ENCODE measurements around the gene AXIN1. TPM values are rescaled to one million over a fixed set of nuclear protein-coding genes. Genes with fewer than 3 reads are reported as not detected.

AXIN1 gene
- total RNA-seq, 2 donors from 2014 or later: 31.2 to 35.2 TPM

DNA sequence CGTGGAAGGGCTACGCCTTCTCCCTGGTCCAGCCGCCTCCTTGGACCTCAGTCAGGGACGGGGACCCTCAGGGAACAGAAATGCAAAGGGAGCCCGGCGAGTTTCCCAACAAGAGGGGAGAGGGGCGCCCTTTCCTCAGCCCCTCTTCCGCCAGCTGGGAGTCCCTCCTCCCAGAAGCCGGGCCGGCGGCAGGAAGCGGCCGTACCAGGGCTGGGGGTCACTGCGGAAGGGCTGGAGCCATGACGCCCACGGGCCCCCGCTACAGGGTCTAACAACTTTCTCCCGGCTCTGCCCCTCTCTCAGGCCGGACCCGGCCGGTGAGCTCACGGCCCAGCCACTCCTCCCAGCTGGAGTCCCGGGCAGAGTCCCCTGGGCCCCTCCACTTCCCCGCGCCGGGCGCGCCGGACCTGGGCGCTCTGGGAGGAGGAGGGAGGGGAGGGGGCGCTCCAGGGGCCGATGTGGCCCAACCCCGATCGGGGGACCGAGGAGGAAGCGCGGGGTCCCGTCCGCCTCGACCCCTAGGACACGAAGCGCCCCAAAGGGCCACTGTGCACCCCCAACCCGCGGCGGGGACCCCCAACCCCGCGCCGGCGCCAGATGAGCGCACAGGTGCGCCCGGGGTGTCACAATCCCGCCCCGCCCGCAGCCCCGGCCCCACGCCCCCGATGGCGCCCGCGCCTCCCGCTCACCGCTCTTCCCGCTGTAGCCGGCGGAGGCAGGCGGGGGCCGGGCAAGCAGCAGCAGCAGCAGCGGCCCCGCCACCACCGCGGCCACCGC lies 28.7 kb upstream of the AXIN1 start:
- H3K27me3 ChIP-seq (replicated peaks; ENCODE audit: insufficient read depth): no peaks in the 10 kb centered on the region
- H3K4me1 ChIP-seq (replicated peaks): peaks cover 14% of the 10 kb centered on the region
- H3K4me3 ChIP-seq: peak overlapping the region; percentile 72 to 92
- H3K9me3 ChIP-seq: no peaks in the 10 kb centered on the region
- no peak for DNase-seq (ENCODE audit: low spot score)
- no peaks in the 10 kb centered on the region for H3K36me3 ChIP-seq
- intact Hi-C loops (cut with DNase I): no loop called here
- TF ChIP-seq POLR2A (IDR thresholded peaks at IDR 0.05): no peak
- no peak for TF ChIP-seq POLR2AphosphoS5 (IDR thresholded peaks at IDR 0.05)
- TF ChIP-seq, protein P1, sequence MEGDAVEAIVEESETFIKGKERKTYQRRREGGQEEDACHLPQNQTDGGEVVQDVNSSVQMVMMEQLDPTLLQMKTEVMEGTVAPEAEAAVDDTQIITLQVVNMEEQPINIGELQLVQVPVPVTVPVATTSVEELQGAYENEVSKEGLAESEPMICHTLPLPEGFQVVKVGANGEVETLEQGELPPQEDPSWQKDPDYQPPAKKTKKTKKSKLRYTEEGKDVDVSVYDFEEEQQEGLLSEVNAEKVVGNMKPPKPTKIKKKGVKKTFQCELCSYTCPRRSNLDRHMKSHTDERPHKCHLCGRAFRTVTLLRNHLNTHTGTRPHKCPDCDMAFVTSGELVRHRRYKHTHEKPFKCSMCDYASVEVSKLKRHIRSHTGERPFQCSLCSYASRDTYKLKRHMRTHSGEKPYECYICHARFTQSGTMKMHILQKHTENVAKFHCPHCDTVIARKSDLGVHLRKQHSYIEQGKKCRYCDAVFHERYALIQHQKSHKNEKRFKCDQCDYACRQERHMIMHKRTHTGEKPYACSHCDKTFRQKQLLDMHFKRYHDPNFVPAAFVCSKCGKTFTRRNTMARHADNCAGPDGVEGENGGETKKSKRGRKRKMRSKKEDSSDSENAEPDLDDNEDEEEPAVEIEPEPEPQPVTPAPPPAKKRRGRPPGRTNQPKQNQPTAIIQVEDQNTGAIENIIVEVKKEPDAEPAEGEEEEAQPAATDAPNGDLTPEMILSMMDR (IDR thresholded peaks at IDR 0.05): no peak
- 2% methylated on average over 45 of the region's 73 CpGs for WGBS
- peak overlapping the region; percentile 66 to 89 for H3K27ac ChIP-seq

DNA sequence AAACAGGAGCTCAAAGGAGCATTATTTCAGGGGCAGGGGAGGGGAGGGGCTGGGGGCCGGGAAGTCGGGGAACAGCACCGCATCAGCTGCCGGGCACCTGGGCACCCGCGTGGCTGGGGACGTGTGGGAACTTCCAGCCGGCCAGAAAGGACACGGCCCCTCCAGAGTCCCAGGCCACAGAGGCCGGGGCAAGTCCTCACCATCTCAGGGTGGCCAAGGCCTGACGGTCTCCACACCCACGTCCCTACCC lies 28.2 kb upstream of the AXIN1 start:
- Histone ChIP-seq H3K4me3 (peak overlapping the region; percentile 72 to 92), H3K9me3 (no peaks in the 10 kb centered on the region), H3K27me3 (replicated peaks; ENCODE audit: insufficient read depth) (no peaks in the 10 kb centered on the region), H3K36me3 (no peaks in the 10 kb centered on the region), H3K27ac (peak overlapping the region in 1 of 2 donors; percentile 89), H3K4me1 (replicated peaks) (peaks cover 14% of the 10 kb centered on the region)
- TF ChIP-seq POLR2AphosphoS5 (IDR thresholded peaks at IDR 0.05): no peak
- TF ChIP-seq, protein P1 (IDR thresholded peaks at IDR 0.05): no peak
- TF ChIP-seq POLR2A (IDR thresholded peaks at IDR 0.05): no peak
- WGBS: 14% methylated on average over 12 of the region's 12 CpGs
- intact Hi-C loops (cut with DNase I): no loop called here
- DNase-seq (ENCODE audit: low spot score): no peak

DNA sequence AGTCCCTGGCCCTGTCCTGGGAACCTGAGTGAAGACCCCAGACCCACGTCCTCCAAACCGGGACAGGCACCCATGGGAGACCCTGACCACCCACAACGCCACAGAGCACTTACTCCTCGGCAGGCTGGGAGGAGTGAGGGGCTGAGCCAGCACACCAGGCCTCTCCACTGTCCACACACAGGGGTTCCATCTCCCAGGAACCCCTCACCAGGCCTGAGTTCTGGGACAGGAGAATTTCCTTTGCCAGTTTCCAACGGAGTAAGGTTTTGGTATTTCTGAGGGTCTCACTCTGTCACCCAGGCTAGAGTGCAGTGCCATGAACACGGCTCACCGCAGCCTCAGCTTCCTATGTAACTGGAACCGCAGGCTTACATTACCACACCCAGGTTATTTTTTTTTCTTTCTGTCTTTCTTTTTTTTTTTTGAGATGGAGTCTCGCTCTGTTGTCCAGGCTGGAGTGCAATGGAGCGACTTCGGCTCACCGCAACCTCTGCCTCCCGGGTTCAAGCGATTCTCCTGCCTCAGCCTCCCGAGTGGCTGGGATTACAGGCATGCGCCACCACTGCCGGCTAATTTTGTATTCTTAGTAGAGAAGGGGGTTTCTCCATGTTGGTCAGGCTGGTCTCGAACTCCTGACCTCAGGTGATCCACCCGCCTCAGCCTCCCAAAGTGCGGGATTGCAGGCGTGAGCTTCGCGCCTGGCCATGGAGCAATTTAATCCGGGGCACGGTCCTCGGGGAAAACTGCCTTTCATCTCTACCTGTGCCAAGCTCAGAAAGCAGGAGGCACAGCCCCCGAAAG lies 27.6 kb upstream of the AXIN1 start:
- H3K9me3 ChIP-seq: no peaks in the 10 kb centered on the region
- intact Hi-C loops (cut with DNase I): no loop called here
- DNase-seq (ENCODE audit: low spot score): no peak
- peak overlapping the region; percentile 50 to 89 for H3K27ac ChIP-seq
- H3K4me1 ChIP-seq (replicated peaks): peaks cover 14% of the 10 kb centered on the region
- no peaks in the 10 kb centered on the region for H3K27me3 ChIP-seq (replicated peaks; ENCODE audit: insufficient read depth)
- H3K4me3 ChIP-seq: peak overlapping the region in 1 of 2 donors; percentile 92
- 77% methylated on average over 27 of the region's 27 CpGs for WGBS
- TF ChIP-seq POLR2A (IDR thresholded peaks at IDR 0.05) (no peak), POLR2AphosphoS5 (IDR thresholded peaks at IDR 0.05) (no peak)
- TF ChIP-seq, protein P1 (IDR thresholded peaks at IDR 0.05): no peak
- H3K36me3 ChIP-seq: peaks cover 0 to under 1% of the 10 kb centered on the region in 2 donors

DNA sequence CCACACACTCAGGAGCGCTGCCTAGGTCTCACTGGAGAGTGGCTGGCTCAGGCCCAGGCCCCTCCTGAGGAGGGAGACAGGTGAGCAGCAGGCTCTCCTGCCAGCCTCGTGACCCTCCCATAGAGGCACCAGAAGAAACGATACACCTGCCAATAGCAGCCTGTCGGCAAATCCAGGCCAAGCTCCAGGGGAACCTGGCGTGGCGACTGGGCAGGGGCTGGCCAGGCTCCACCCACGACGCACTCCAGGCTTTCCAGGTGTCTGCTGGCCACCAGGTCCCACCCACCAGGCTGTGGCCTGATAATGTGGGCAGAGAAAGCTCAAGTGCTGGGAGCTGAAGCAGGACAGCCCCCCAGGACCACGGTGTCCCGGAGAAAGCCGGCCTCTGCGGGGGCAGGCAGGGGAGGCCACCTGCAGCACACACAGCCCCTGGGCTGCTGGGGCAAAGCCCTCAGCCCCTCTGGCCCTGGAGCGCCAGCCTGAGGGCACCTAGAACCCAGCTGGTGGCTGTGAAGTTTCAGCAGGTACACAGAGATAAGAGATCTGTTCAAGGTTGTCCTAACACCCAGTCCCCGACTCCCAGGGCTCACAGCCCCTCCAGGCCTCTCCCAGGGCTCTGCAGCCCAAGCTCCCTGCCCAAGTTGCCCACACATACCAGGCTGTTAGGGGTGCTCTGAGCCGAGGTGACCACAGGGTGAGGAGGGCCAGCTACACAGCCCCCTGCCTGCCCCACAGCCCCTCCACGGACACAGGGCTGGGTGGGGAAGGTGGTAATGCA lies 26.8 kb upstream of the AXIN1 start:
- intact Hi-C loops (cut with DNase I): no loop called here
- Histone ChIP-seq H3K36me3 (peaks cover 6 to 8% of the 10 kb centered on the region in 2 donors), H3K27me3 (replicated peaks; ENCODE audit: insufficient read depth) (no peaks in the 10 kb centered on the region), H3K27ac (peak overlapping the region; percentile 50 to 89), H3K4me1 (replicated peaks) (peaks cover 14% of the 10 kb centered on the region), H3K4me3 (no peak overlapping the region), H3K9me3 (no peaks in the 10 kb centered on the region)
- WGBS: 38% methylated on average over 14 of the region's 16 CpGs
- TF ChIP-seq POLR2AphosphoS5 (IDR thresholded peaks at IDR 0.05): peak; percentile 93
- TF ChIP-seq, protein P1 (IDR thresholded peaks at IDR 0.05): peak in 1 of 4 experiments; percentile 11
- no peak for TF ChIP-seq POLR2A (IDR thresholded peaks at IDR 0.05)
- peak; percentile 86 for DNase-seq (ENCODE audit: low spot score)

Measured in prostate gland (tissue), 2 donors.